Measurements from ENCODE around the gene DDX52. TPM values are rescaled to one million over a fixed set of nuclear protein-coding genes. Genes with fewer than 3 reads are reported as not detected.
A peak's percentile ranks its signal among the peaks of the same experiment; 100 is the strongest.

DDX52 gene
- total RNA-seq, 2 experiments from 2014 or later: 26.3 to 28.0 TPM

- Mint-ChIP-seq H3K27ac (peak overlapping the region; percentile 90), H3K36me3 (ENCODE audit: low read depth) (peaks cover 49% of the 10 kb centered on the region), H3K27me3 (no peaks in the 10 kb centered on the region), H3K4me1 (peaks cover 56% of the 10 kb centered on the region), H3K4me3 (peak overlapping the region; percentile 72), H3K9me3 (no peaks in the 10 kb centered on the region)
- DNase-seq: peak; percentile 63
- ChIA-PET POLR2A (interaction anchor here (0.6 to 2.3 kb wide), 8 partner anchors 9 to 247 kb away, joined by 3 to 7 read pairs (median 4); partner anchors contain the start of genes ACACA and TADA2A), CTCF (interaction anchor here (1.0 to 1.4 kb wide), 2 partner anchors 11 to 208 kb away, joined by 3 to 4 read pairs; no protein-coding TSS in a partner anchor)
Measured at GRCh38 chr17:37605813-37606505, 37.3 kb downstream of the DDX52 start.

GRCh38 chr17:37605081-37605480 lies 38.2 kb downstream of the DDX52 start:
- H3K27me3 Mint-ChIP-seq: no peaks in the 10 kb centered on the region
- H3K4me1 Mint-ChIP-seq: peaks cover 56% of the 10 kb centered on the region
- no peaks in the 10 kb centered on the region for H3K9me3 Mint-ChIP-seq
- no peak for DNase-seq
- peak overlapping the region; percentile 90 for H3K27ac Mint-ChIP-seq
- ChIA-PET POLR2A (interaction anchor here (1.2 to 2.3 kb wide), 6 partner anchors 8 to 246 kb away, joined by 3 to 7 read pairs (median 4); partner anchors contain the start of genes ACACA and TADA2A), CTCF (interaction anchor here (1.0 to 1.4 kb wide), 3 partner anchors 9 to 77 kb away, joined by 3 to 4 read pairs (median 3); no protein-coding TSS in a partner anchor)
- H3K36me3 Mint-ChIP-seq (ENCODE audit: low read depth): peaks cover 55% of the 10 kb centered on the region
- peak overlapping the region; percentile 72 for H3K4me3 Mint-ChIP-seq

GRCh38 chr17:37604556-37604955 lies 38.7 kb downstream of the DDX52 start:
- Mint-ChIP-seq H3K27ac (peak overlapping the region; percentile 90), H3K9me3 (no peaks in the 10 kb centered on the region), H3K36me3 (ENCODE audit: low read depth) (peaks cover 55% of the 10 kb centered on the region), H3K27me3 (no peaks in the 10 kb centered on the region), H3K4me3 (peak overlapping the region; percentile 72), H3K4me1 (peaks cover 51% of the 10 kb centered on the region)
- DNase-seq: no peak
- CTCF ChIA-PET: interaction anchor here (0.6 to 1.4 kb wide), 4 partner anchors 9 to 77 kb away, joined by 3 to 4 read pairs (median 3); no protein-coding TSS in a partner anchor
- POLR2A ChIA-PET: interaction anchor here (1.5 to 2.3 kb wide), 2 partner anchors 13 to 197 kb away, joined by 4 to 7 read pairs; partner anchors contain the start of genes ACACA and TADA2A

GRCh38 chr17:37598145-37598544 lies 45.1 kb downstream of the DDX52 start:
- Mint-ChIP-seq H3K4me3 (no peak overlapping the region), H3K4me1 (peaks cover 17% of the 10 kb centered on the region), H3K27me3 (no peaks in the 10 kb centered on the region), H3K27ac (no peak overlapping the region), H3K36me3 (ENCODE audit: low read depth) (peaks cover 64% of the 10 kb centered on the region), H3K9me3 (no peaks in the 10 kb centered on the region)
- ChIA-PET POLR2A (interaction anchor here (2.3 kb wide), 1 partner anchor 11 kb away, joined by 11 read pairs; the partner anchor contains the start of gene SYNRG), CTCF (interaction anchor here (0.6 to 1.0 kb wide), 2 partner anchors 12 to 296 kb away, joined by 3 read pairs; partner anchors contain the start of gene SYNRG)
- no peak for DNase-seq

DNA sequence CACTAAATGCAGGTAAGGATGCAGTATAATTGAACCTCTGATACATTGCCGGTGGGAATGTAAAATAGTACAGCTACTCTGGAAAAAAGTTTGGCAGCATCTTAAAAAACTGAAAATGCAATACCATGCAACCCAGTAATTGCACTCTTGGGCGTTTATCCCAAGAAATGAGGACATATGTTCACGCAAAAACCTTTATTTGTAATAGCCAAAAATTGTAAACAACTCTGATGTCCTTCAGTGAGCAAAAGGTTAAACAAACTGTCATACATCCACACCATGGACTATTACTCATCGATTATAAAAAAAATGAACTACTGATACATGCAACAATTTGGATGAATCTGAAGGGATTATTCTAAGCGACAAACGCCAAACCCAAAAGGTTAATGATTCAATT lies 51.0 kb downstream of the DDX52 start:
- no peak overlapping the region for H3K4me3 Mint-ChIP-seq

DNA sequence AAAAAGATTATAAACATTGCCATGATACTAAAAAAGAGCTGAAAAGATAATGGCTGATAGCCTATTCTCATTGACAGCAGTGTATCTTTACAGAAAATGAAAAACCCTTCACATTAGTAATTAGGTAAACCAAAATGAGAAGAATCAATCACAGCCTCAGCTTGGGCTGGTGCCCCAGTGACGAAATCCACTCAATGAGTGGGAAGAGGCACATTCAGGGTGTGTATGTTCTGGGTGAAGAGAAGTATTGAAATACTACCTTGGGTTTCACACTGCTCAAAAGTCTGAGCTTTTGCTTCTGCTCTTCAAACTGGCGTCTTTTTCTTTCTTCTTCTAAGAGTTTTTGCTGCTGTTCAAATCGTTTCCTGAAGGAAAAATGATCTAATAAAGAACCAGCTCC lies 58.2 kb downstream of the DDX52 start:
- CTCF ChIA-PET: no interaction called here
- Mint-ChIP-seq H3K27me3 (no peaks in the 10 kb centered on the region), H3K27ac (no peak overlapping the region), H3K4me3 (no peak overlapping the region), H3K4me1 (peaks cover 6% of the 10 kb centered on the region), H3K9me3 (no peaks in the 10 kb centered on the region), H3K36me3 (ENCODE audit: low read depth) (peaks cover 69% of the 10 kb centered on the region)
- DNase-seq: no peak
- POLR2A ChIA-PET: no interaction called here

More for the DNA sequence above, 51.0 kb downstream of the DDX52 start:
- H3K36me3 Mint-ChIP-seq (ENCODE audit: low read depth): peaks cover 78% of the 10 kb centered on the region
- ChIA-PET CTCF (no interaction called here), POLR2A (interaction anchor here (1.8 kb wide), 1 partner anchor 17 kb away, joined by 4 read pairs; the partner anchor contains the start of gene SYNRG)
- H3K27ac Mint-ChIP-seq: no peak overlapping the region
- no peaks in the 10 kb centered on the region for H3K27me3 Mint-ChIP-seq
- DNase-seq: no peak
- H3K4me1 Mint-ChIP-seq: peaks cover 21% of the 10 kb centered on the region
- H3K9me3 Mint-ChIP-seq: no peaks in the 10 kb centered on the region

DNA sequence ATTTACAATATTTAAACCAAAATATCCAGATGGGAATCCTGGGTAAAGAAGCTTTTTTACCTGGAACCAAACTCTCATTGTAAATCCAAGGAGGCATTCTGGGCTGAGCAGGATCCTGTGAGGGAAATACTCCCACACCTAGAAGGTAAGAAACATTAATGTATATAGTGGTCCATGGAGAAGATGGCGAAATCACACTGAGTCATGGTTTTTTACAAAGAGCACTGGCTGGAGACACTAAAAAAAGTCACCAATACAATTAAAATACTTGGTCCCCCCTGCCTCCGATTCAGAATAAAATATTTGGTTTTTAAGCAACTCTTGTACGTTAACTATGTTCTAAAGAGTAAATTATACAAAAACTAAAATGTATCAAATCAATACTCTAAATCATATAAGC lies 67.0 kb downstream of the DDX52 start:
- Mint-ChIP-seq H3K9me3 (no peaks in the 10 kb centered on the region), H3K27ac (no peak overlapping the region), H3K4me3 (no peak overlapping the region), H3K36me3 (ENCODE audit: low read depth) (peaks cover 65% of the 10 kb centered on the region), H3K4me1 (no peaks in the 10 kb centered on the region), H3K27me3 (no peaks in the 10 kb centered on the region)
- CTCF ChIA-PET: no interaction called here
- POLR2A ChIA-PET: no interaction called here
- no peak for DNase-seq

DNA sequence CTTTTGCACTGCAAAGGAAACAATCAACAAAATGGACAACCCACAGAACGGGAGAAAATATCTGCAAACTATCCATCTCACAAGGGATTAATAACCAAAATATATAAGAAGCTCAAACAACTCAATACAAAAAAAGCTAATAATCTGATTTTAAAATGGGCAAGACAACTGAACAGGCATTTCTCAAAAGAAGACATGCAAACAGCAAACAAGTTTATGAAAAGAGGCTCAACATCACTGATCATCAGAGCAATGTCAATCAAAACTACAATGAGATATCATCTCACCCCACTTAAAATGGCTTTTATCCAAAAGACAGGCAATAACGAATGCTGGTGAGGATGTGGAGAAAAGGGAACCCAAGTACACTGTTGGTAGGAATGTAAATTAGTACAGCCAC lies 68.8 kb downstream of the DDX52 start:
- ChIA-PET CTCF (no interaction called here), POLR2A (no interaction called here)
- no peak for DNase-seq
- H3K27ac Mint-ChIP-seq: no peak overlapping the region
- H3K4me3 Mint-ChIP-seq: no peak overlapping the region
- no peaks in the 10 kb centered on the region for H3K9me3 Mint-ChIP-seq
- no peaks in the 10 kb centered on the region for H3K27me3 Mint-ChIP-seq
- no peaks in the 10 kb centered on the region for H3K4me1 Mint-ChIP-seq
- peaks cover 64% of the 10 kb centered on the region for H3K36me3 Mint-ChIP-seq (ENCODE audit: low read depth)

- ChIA-PET CTCF (no interaction called here), POLR2A (no interaction called here)
- DNase-seq: no peak
- Mint-ChIP-seq H3K9me3 (no peaks in the 10 kb centered on the region), H3K36me3 (ENCODE audit: low read depth) (peaks cover 78% of the 10 kb centered on the region), H3K27ac (no peak overlapping the region), H3K27me3 (no peaks in the 10 kb centered on the region), H3K4me3 (no peak overlapping the region), H3K4me1 (no peaks in the 10 kb centered on the region)
Measured at GRCh38 chr17:37571674-37572073, 71.6 kb downstream of the DDX52 start.

GRCh38 chr17:37570527-37571093 lies 72.6 kb downstream of the DDX52 start:
- H3K4me1 Mint-ChIP-seq: no peaks in the 10 kb centered on the region
- H3K27me3 Mint-ChIP-seq: no peaks in the 10 kb centered on the region
- H3K27ac Mint-ChIP-seq: no peak overlapping the region
- ChIA-PET POLR2A (interaction anchor here (1.6 kb wide), 1 partner anchor 38 kb away, joined by 5 read pairs; the partner anchor contains the start of gene SYNRG), CTCF (interaction anchor here (0.8 to 1.5 kb wide), 3 partner anchors 13 to 246 kb away, joined by 4 to 5 read pairs (median 5); partner anchors contain the start of gene SYNRG)
- H3K36me3 Mint-ChIP-seq (ENCODE audit: low read depth): peaks cover 75% of the 10 kb centered on the region
- no peaks in the 10 kb centered on the region for H3K9me3 Mint-ChIP-seq
- peak; percentile 34 for DNase-seq
- no peak overlapping the region for H3K4me3 Mint-ChIP-seq

DNA sequence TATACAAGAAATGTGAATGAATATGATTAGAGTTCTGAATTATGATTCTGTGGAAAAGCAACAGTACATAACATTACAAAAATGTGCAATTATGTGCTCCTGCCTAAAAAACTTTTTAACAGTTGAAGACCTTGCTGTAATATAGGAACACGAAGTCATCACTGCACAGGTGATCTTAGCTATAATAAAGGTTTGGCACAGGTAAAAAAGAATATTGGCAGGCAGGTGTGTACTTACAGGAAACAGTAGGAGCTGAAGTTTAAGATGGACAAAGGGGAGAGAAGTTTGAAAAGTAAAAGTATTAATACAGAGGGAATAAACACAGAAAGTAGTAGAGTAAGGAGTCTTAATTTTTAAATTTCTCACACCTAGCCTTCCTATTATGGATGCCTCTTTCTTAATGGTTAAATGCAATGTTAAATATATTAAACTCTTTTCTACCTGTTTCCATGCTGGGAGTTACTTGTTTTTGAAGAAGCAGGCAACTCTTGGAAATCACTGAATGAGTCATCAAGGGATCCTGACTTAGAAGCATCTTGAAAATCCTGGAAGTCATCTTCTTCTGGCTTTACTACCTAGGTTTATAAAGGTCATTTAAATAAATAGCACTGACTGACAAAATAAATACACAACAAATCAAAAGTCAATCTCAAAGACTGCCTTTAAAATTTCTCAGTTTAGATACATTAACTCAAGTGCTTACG lies 74.7 kb downstream of the DDX52 start:
- H3K27me3 Mint-ChIP-seq: no peaks in the 10 kb centered on the region
- H3K4me3 Mint-ChIP-seq: no peak overlapping the region
- POLR2A ChIA-PET: no interaction called here
- peaks cover 73% of the 10 kb centered on the region for H3K36me3 Mint-ChIP-seq (ENCODE audit: low read depth)
- H3K27ac Mint-ChIP-seq: no peak overlapping the region
- DNase-seq: no peak
- CTCF ChIA-PET: interaction anchor here (0.6 to 1.6 kb wide), 5 partner anchors 27 to 195 kb away, joined by 3 to 9 read pairs (median 3); no protein-coding TSS in a partner anchor
- H3K9me3 Mint-ChIP-seq: no peaks in the 10 kb centered on the region
- no peaks in the 10 kb centered on the region for H3K4me1 Mint-ChIP-seq

DNA sequence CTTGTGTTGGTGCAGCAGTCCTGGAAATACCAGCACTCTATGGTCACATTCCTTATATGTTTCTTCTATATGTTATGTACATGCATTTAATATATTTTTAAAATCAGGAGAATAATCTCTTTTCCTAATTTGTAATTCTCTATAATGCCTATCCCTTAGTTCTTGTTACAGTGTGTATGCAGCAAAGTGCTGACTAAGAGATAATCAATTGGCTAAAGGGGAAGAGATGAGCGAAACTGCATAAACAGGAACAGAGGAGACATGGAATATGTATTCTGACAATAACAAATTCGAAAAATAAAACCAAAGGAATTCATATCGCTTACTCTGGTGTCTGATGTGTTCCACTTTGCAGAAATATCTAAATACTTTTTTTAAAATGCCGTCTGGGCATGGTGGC lies 75.7 kb downstream of the DDX52 start:
- H3K9me3 Mint-ChIP-seq: no peaks in the 10 kb centered on the region
- no peak overlapping the region for H3K27ac Mint-ChIP-seq
- ChIA-PET POLR2A (no interaction called here), CTCF (no interaction called here)
- no peaks in the 10 kb centered on the region for H3K27me3 Mint-ChIP-seq
- no peak overlapping the region for H3K4me3 Mint-ChIP-seq
- no peak for DNase-seq
- peaks cover 65% of the 10 kb centered on the region for H3K36me3 Mint-ChIP-seq (ENCODE audit: low read depth)
- no peaks in the 10 kb centered on the region for H3K4me1 Mint-ChIP-seq

- POLR2A ChIA-PET: no interaction called here
- peaks cover 66% of the 10 kb centered on the region for H3K36me3 Mint-ChIP-seq (ENCODE audit: low read depth)
Measured at GRCh38 chr17:37567137-37567536, 76.1 kb downstream of the DDX52 start.

More at GRCh38 chr17:37567137-37567536, 76.1 kb downstream of the DDX52 start:
- H3K27me3 Mint-ChIP-seq: no peaks in the 10 kb centered on the region
- no peak overlapping the region for H3K27ac Mint-ChIP-seq
- DNase-seq: no peak
- H3K4me1 Mint-ChIP-seq: no peaks in the 10 kb centered on the region
- H3K4me3 Mint-ChIP-seq: no peak overlapping the region
- no peaks in the 10 kb centered on the region for H3K9me3 Mint-ChIP-seq
- CTCF ChIA-PET: no interaction called here
